GM12864 (cell line): ENCODE data around the gene STX4.

Experiments
- DNase-seq: peaks from one replicate; pipeline ENCODE4 v3.0.0-alpha.2; 2011; ENCODE audit warnings: low read depth
- H3K4me3 ChIP-seq: 2 replicates; pipeline ENCODE4 v1.5.1; 2011; ENCODE audit warnings: mild to moderate bottlenecking, low read depth, low read length, control low read depth
- TF ChIP-seq, protein P1 (sequence below): IDR thresholded peaks from 2 replicates; pipeline ENCODE4 v1.5.1; 2011; ENCODE audit warnings: low read depth, mild to moderate bottlenecking, moderate library complexity, low read length, control low read depth, inconsistent platforms; ENCODE audit errors: missing control alignments

Gene STX4

DNA sequence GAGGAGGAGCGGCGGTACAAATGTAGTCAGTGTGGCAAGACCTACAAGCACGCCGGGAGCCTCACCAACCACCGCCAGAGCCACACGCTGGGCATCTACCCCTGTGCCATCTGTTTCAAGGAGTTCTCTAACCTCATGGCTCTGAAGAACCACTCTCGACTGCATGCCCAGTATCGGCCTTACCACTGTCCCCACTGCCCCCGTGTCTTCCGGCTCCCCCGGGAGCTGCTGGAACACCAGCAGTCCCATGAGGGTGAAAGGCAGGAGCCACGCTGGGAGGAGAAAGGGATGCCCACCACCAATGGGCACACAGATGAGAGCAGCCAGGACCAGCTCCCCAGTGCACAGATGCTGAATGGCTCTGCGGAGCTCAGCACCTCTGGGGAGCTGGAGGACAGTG, 43.7 kb downstream of the STX4 start:
- no peak for DNase-seq
- H3K4me3 ChIP-seq = no peak overlapping the region
- TF ChIP-seq, protein P1, sequence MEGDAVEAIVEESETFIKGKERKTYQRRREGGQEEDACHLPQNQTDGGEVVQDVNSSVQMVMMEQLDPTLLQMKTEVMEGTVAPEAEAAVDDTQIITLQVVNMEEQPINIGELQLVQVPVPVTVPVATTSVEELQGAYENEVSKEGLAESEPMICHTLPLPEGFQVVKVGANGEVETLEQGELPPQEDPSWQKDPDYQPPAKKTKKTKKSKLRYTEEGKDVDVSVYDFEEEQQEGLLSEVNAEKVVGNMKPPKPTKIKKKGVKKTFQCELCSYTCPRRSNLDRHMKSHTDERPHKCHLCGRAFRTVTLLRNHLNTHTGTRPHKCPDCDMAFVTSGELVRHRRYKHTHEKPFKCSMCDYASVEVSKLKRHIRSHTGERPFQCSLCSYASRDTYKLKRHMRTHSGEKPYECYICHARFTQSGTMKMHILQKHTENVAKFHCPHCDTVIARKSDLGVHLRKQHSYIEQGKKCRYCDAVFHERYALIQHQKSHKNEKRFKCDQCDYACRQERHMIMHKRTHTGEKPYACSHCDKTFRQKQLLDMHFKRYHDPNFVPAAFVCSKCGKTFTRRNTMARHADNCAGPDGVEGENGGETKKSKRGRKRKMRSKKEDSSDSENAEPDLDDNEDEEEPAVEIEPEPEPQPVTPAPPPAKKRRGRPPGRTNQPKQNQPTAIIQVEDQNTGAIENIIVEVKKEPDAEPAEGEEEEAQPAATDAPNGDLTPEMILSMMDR = no peak

DNA sequence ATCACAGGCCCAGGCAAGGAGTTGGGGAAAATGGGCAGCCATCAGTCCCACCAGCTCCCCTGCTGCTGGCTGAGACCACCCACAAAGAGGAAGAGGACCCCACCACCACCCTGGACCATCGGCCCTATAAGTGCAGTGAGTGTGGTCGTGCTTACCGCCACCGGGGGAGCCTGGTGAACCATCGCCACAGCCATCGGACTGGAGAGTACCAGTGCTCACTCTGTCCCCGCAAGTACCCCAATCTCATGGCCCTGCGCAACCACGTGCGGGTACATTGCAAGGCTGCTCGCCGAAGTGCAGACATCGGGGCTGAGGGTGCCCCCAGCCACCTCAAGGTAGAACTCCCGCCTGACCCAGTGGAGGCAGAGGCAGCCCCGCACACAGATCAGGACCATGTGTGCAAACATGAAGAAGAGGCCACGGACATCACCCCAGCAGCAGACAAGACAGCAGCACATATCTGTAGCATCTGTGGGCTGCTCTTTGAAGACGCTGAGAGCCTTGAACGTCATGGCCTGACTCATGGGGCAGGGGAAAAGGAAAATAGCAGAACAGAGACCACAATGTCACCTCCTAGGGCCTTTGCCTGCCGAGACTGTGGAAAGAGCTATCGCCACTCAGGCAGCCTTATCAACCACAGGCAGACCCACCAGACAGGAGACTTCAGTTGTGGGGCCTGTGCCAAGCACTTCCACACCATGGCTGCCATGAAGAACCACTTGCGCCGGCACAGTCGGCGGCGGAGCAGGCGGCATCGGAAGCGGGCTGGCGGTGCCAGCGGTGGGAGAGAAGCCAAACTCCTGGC, 44.4 kb downstream of the STX4 start:
- H3K4me3 ChIP-seq = no peak overlapping the region
- no peak for DNase-seq
- TF ChIP-seq, protein P1 = no peak

DNA sequence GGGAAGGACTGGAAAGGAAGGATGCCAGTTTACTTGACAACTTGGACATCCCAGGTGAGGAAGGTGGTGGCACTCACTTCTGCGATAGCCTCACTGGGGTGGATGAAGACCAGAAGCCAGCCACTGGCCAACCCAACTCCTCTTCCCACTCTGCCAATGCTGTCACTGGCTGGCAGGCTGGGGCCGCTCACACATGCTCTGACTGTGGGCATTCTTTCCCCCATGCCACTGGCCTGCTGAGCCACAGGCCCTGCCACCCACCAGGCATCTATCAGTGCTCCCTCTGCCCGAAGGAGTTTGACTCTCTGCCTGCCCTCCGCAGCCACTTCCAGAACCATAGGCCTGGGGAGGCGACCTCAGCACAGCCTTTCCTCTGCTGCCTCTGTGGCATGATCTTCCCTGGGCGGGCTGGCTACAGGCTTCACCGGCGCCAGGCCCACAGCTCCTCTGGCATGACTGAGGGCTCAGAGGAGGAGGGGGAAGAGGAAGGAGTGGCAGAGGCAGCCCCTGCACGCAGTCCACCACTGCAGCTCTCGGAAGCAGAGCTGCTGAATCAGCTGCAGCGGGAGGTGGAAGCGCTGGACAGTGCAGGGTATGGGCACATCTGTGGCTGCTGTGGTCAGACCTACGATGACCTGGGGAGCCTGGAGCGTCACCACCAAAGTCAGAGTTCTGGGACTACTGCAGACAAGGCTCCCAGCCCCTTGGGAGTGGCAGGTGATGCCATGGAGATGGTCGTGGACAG, 45.4 kb downstream of the STX4 start:
- DNase-seq = no peak
- TF ChIP-seq, protein P1 = no peak
- no peak overlapping the region for H3K4me3 ChIP-seq

DNA sequence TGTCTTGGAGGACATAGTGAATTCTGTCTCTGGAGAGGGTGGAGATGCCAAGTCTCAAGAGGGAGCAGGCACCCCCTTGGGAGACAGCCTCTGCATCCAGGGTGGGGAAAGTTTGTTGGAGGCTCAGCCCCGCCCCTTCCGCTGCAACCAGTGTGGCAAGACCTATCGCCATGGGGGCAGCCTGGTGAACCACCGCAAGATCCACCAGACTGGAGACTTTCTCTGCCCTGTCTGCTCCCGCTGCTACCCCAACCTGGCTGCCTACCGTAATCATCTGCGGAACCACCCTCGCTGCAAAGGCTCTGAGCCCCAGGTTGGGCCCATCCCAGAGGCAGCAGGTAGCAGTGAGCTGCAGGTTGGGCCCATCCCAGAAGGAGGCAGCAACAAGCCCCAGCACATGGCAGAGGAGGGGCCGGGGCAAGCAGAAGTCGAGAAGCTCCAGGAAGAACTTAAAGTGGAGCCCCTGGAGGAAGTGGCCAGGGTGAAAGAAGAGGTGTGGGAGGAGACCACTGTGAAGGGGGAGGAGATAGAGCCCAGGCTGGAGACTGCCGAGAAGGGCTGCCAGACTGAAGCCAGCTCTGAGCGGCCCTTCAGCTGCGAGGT, 46.1 kb downstream of the STX4 start:
- TF ChIP-seq, protein P1 = no peak
- H3K4me3 ChIP-seq = no peak overlapping the region
- DNase-seq = no peak

DNA sequence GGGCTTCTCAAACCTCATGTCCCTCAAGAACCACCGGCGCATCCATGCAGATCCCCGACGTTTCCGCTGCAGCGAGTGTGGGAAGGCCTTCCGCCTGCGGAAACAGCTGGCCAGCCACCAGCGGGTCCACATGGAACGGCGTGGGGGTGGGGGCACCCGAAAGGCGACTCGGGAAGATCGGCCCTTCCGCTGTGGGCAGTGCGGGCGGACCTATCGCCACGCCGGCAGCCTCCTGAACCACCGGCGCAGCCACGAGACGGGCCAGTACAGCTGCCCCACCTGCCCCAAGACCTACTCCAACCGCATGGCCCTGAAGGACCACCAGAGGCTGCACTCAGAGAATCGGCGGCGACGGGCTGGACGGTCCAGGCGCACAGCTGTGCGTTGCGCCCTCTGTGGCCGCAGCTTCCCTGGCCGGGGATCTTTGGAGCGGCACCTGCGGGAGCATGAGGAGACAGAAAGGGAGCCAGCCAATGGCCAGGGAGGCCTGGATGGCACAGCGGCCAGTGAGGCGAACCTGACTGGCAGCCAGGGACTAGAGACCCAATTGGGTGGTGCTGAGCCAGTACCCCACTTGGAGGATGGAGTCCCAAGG, 46.8 kb downstream of the STX4 start:
- TF ChIP-seq, protein P1 = no peak
- H3K4me3 ChIP-seq = no peak overlapping the region
- no peak for DNase-seq

DNA sequence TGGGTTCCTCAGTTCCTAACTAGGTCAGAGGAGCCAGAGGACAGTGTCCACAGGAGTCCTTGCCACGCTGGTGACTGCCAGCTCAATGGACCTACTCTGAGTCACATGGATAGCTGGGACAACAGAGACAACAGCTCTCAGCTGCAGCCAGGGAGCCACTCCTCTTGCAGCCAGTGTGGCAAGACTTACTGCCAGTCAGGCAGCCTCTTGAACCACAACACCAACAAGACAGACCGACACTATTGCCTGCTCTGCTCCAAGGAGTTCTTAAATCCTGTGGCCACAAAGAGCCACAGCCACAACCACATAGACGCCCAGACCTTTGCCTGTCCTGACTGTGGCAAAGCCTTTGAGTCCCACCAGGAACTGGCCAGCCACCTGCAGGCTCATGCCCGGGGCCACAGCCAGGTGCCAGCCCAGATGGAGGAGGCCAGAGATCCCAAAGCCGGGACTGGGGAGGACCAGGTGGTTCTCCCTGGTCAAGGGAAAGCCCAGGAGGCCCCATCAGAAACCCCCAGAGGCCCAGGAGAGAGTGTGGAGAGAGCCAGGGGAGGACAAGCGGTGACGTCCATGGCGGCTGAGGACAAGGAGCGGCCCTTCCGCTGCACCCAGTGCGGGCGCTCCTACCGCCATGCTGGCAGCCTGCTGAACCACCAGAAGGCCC, 47.5 kb downstream of the STX4 start:
- DNase-seq = no peak
- TF ChIP-seq, protein P1 = no peak

More for the DNA sequence above, 47.5 kb downstream of the STX4 start:
- no peak overlapping the region for H3K4me3 ChIP-seq
